GM23248 (cell line): ENCODE measurements around the gene DERA. TPM values are rescaled to one million over a fixed set of nuclear protein-coding genes. Genes with fewer than 3 reads are reported as not detected.
A peak's percentile ranks its signal among the peaks of the same experiment; 100 is the strongest.

ENCODE experiments used
- DNase-seq: peaks from one replicate; pipeline ENCODE4 v3.0.0-alpha.2; 2015
- H2AFZ ChIP-seq: fragments of 200-600 bp; sonication (generic); 2 replicates; pipeline ENCODE4 v1.6.1; 2016; ENCODE audit warnings: antibody characterized with exemption
- H3F3A ChIP-seq: fragments of 200-600 bp; sonication (generic); 2 replicates; pipeline ENCODE4 v1.6.1; 2016; ENCODE audit warnings: mild to moderate bottlenecking, antibody characterized with exemption, mixed run types; ENCODE audit not compliant: insufficient read depth
- H3K27ac ChIP-seq: fragments of 200-600 bp; sonication (generic); 2 replicates; pipeline ENCODE4 v1.5.1; 2016; ENCODE audit warnings: mild to moderate bottlenecking
- H3K27me3 ChIP-seq: fragments of 200-600 bp; sonication (generic); replicated peaks from 2 replicates; pipeline ENCODE4 v1.6.1; 2016; ENCODE audit warnings: mild to moderate bottlenecking; ENCODE audit not compliant: insufficient read depth
- H3K36me3 ChIP-seq: fragments of 200-600 bp; sonication (generic); 2 replicates; pipeline ENCODE4 v1.6.1; 2016; ENCODE audit warnings: low read depth, mild to moderate bottlenecking
- H3K4me1 ChIP-seq: fragments of 200-600 bp; sonication (generic); 2 replicates; pipeline ENCODE4 v1.6.1; 2016; ENCODE audit warnings: mild to moderate bottlenecking; ENCODE audit not compliant: insufficient read depth
- H3K4me2 ChIP-seq: fragments of 200-600 bp; sonication (generic); one replicate; pipeline ENCODE4 v1.6.1; 2016; ENCODE audit warnings: mild to moderate bottlenecking; ENCODE audit not compliant: unreplicated experiment
- H3K4me3 ChIP-seq: fragments of 200-600 bp; sonication (generic); 2 replicates; pipeline ENCODE4 v1.5.1; 2016; ENCODE audit warnings: mild to moderate bottlenecking
- H3K79me2 ChIP-seq: fragments of 200-600 bp; sonication (generic); 2 replicates; pipeline ENCODE4 v1.6.1; 2016; ENCODE audit warnings: mild to moderate bottlenecking; ENCODE audit not compliant: insufficient read depth
- H3K9ac ChIP-seq: fragments of 200-600 bp; sonication (generic); 2 replicates; pipeline ENCODE4 v1.6.1; 2016; ENCODE audit warnings: mild to moderate bottlenecking
- H3K9me2 ChIP-seq: fragments of 200-600 bp; sonication (generic); 2 replicates; pipeline ENCODE4 v1.6.1; 2016; ENCODE audit warnings: mixed run types, mild to moderate bottlenecking, moderate library complexity; ENCODE audit not compliant: insufficient read depth
- H3K9me3 ChIP-seq: fragments of 200-600 bp; sonication (generic); one replicate; pipeline ENCODE4 v1.6.1; 2017; ENCODE audit warnings: low read depth
- H4K20me1 ChIP-seq: fragments of 200-600 bp; sonication (generic); 2 replicates; pipeline ENCODE4 v1.6.0; 2016; ENCODE audit not compliant: insufficient read depth
- EZH2 ChIP-seq: fragments of 200-600 bp; sonication (generic); IDR thresholded peaks from 2 replicates; pipeline ENCODE4 v1.6.1; 2018; ENCODE audit warnings: antibody characterized with exemption, mild to moderate bottlenecking; ENCODE audit not compliant: insufficient read depth, poor library complexity, severe bottlenecking
- EZH2phosphoT487 ChIP-seq: fragments of 200-600 bp; sonication (generic); IDR thresholded peaks from 2 replicates; pipeline ENCODE4 v1.6.1; 2018; ENCODE audit warnings: antibody characterized with exemption, moderate library complexity, mild to moderate bottlenecking, low read depth; ENCODE audit not compliant: insufficient read depth
- WGBS, 2 experiments: methylation state at CpG; one replicate each; pipeline ENCODE4 v1.1.6; 2015 to 2017; ENCODE audit warnings: low lambda C conversion rate in 2 of 2, low coverage in 1 of 2; ENCODE audit errors: missing lambda C conversion rate in 2 of 2; 5-methylcytosine and 5-hydroxymethylcytosine counted together
- in situ Hi-C: fragments of 300-500 bp; cut with MboI; formaldehyde crosslinking; loops from 2 replicates; pipeline ENCODE4 v1.15.0; 2020
- polyA plus RNA-seq: library from polyadenylated mRNA; unstranded; fragments of >200 nt; fragmentation: Nextera tagmentation; extraction: Ambion mirVana; gene quantifications from 2 replicates; pipeline ENCODE4 v1.2.1, GENCODE V29; 2016
- total RNA-seq: library from RNA; depleted of rRNA; stranded (reverse); fragments of >200 nt; shearing (Covaris generic); gene quantifications from 2 replicates; pipeline ENCODE4 v1.2.3, GENCODE V29; 2014

The DERA gene
- total and polyA plus RNA-seq, 2 experiments from 2014 or later: 47.3 to 70.5 TPM

- H3K79me2 ChIP-seq: no peaks in the 10 kb centered on the region; the same call in 1 of the 2 replicates
- TF ChIP-seq EZH2: no peak
- no peak overlapping the region for H2AFZ ChIP-seq
- H3K9me2 ChIP-seq: no peaks in the 10 kb centered on the region
- H3K4me2 ChIP-seq: no peak overlapping the region
- in situ Hi-C loops: loop anchor here (10.0 kb wide), 1 partner anchor 367 kb away; no protein-coding TSS in a partner anchor
- H3K4me3 ChIP-seq: no peak overlapping the region
- H3K9me3 ChIP-seq: no peaks in the 10 kb centered on the region
- H4K20me1 ChIP-seq: no peaks in the 10 kb centered on the region
- DNase-seq: no peak
- H3F3A ChIP-seq: peaks cover 10% of the 10 kb centered on the region
- no peak overlapping the region for H3K9ac ChIP-seq
- WGBS, 2 experiments: 91% methylated on average over 11 of the region's 11 CpGs
- H3K36me3 ChIP-seq: peaks cover 4% of the 10 kb centered on the region; the same call in 1 of the 2 replicates
- no peak overlapping the region for H3K27ac ChIP-seq
- H3K4me1 ChIP-seq: peaks cover 13% of the 10 kb centered on the region
- H3K27me3 ChIP-seq: no peaks in the 10 kb centered on the region
These were observed 76.6 kb downstream of the DERA start for GRCh38 chr12:15987696-15988095.

- in situ Hi-C loops: loop anchor here (10.0 kb wide), 1 partner anchor 366 kb away; no protein-coding TSS in a partner anchor
- 85 to 93% methylated on average over 6 of the region's 6 CpGs for WGBS, 2 experiments
- H3K9me2 ChIP-seq: no peaks in the 10 kb centered on the region
These were observed 78.0 kb downstream of the DERA start for GRCh38 chr12:15988983-15989755.

GRCh38 chr12:15995801-15996200 is 84.7 kb downstream of the DERA start:
- in situ Hi-C loops: no loop called here
- Histone ChIP-seq H3K4me3 (no peak overlapping the region), H3K27ac (no peak overlapping the region), H4K20me1 (no peaks in the 10 kb centered on the region), H2AFZ (no peak overlapping the region), H3K4me1 (peaks cover 15% of the 10 kb centered on the region), H3K27me3 (no peaks in the 10 kb centered on the region), H3K4me2 (no peak overlapping the region), H3F3A (no peaks in the 10 kb centered on the region), H3K9ac (no peak overlapping the region), H3K36me3 (no peaks in the 10 kb centered on the region), H3K79me2 (no peaks in the 10 kb centered on the region; the same call in 1 of the 2 replicates), H3K9me2 (no peaks in the 10 kb centered on the region), H3K9me3 (no peaks in the 10 kb centered on the region)
- TF ChIP-seq EZH2phosphoT487 (no peak), EZH2 (no peak)
- no peak for DNase-seq
- WGBS, 2 experiments: 97 to 99% methylated on average over 4 of the region's 4 CpGs

More at GRCh38 chr12:15988983-15989755, 78.0 kb downstream of the DERA start:
- no peak overlapping the region for H3K27ac ChIP-seq
- no peaks in the 10 kb centered on the region for H3K9me3 ChIP-seq
- H3K79me2 ChIP-seq: no peaks in the 10 kb centered on the region; the same call in 1 of the 2 replicates
- no peaks in the 10 kb centered on the region for H4K20me1 ChIP-seq
- DNase-seq: no peak
- no peaks in the 10 kb centered on the region for H3K27me3 ChIP-seq
- TF ChIP-seq EZH2phosphoT487 (no peak), EZH2 (no peak)
- H3K4me3 ChIP-seq: no peak overlapping the region
- peaks cover 4% of the 10 kb centered on the region; the same call in 1 of the 2 replicates for H3K36me3 ChIP-seq
- H3K4me2 ChIP-seq: no peak overlapping the region
- no peak overlapping the region for H3K9ac ChIP-seq
- H2AFZ ChIP-seq: no peak overlapping the region
- no peaks in the 10 kb centered on the region for H3K4me1 ChIP-seq
- no peaks in the 10 kb centered on the region for H3F3A ChIP-seq

- H3K36me3 ChIP-seq: no peaks in the 10 kb centered on the region
- no peak overlapping the region for H2AFZ ChIP-seq
- H3K9ac ChIP-seq: no peak overlapping the region
- H3F3A ChIP-seq: no peaks in the 10 kb centered on the region
- peaks cover 15% of the 10 kb centered on the region for H3K4me1 ChIP-seq
- no peaks in the 10 kb centered on the region for H3K9me3 ChIP-seq
- in situ Hi-C loops: no loop called here
- no peaks in the 10 kb centered on the region; the same call in 1 of the 2 replicates for H3K79me2 ChIP-seq
- H3K4me3 ChIP-seq: no peak overlapping the region
- H3K4me2 ChIP-seq: no peak overlapping the region
- no peaks in the 10 kb centered on the region for H4K20me1 ChIP-seq
- H3K9me2 ChIP-seq: no peaks in the 10 kb centered on the region
- no peak overlapping the region for H3K27ac ChIP-seq
- WGBS, 2 experiments: 70 to 76% methylated on average over 3 of the region's 3 CpGs
- no peaks in the 10 kb centered on the region for H3K27me3 ChIP-seq
- TF ChIP-seq EZH2phosphoT487: no peak
- peak; percentile 61 for DNase-seq
These were observed 85.1 kb downstream of the DERA start for GRCh38 chr12:15996254-15996653.
